ENCODE data around the gene DEFB125. TPM values are rescaled to one million over a fixed set of nuclear protein-coding genes. Genes with fewer than 3 reads are reported as not detected.
A peak's percentile ranks its signal among the peaks of the same experiment; 100 is the strongest.

DEFB125 gene
- polyA plus RNA-seq, 1 donor (not counting 4 experiments of a cell fraction or from before 2014, with no cell fraction given), result not detected

DNA sequence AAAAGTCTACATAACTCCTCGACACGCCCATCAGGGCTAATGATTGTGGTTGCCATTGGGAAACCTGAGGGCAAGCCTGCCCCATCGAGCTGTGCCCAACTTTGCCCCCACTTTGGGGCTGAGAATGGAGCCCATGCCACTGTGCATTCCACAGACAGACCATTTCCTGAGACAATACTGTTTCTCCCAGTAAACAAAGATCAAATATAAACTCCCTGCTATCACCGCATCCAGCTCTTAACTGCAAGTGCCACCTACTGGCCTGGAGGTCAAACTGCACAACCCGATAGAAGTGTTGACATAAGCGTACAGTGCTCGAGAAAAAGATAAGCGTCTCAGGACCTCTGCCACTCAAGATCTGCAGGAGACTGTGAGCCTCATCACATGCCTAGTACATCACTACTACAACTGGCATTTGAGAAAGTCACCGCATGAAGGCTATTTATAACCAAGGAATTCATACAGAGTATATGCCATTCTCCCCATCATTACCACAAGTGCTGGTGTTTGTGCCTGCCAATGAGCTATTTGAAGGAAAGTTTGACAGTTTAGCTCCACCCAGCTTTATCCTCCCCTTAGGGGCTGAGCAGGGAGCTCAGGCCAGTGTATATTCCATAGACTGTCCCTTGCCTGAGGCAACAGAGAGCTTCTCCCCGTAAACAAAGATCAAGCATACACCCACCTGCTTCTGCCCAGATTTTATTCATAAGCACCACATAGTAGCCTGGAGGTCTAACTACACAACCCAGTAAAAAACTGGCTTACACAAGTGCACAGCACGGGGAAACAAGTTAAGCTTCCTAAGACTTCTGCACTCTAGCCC lies 50.4 kb downstream of the DEFB125 start:
- no peak overlapping the region for H3K4me3 ChIP-seq (ENCODE audit: control insufficient read depth in 2 of 3, extremely low read depth in 1 of 3, insufficient read depth in 2 of 3, low read depth in 1 of 3, low read length in 3 of 3)
- no peaks in the 10 kb centered on the region for H4K20me1 ChIP-seq (ENCODE audit: control insufficient read depth, extremely low read depth, insufficient read depth, low read length)
- no peaks in the 10 kb centered on the region for H3K4me1 ChIP-seq (ENCODE audit: control insufficient read depth, extremely low read depth, insufficient read depth, low read length)
- FAIRE-seq (no peak), DNase-seq (ENCODE audit: low read depth, low spot score) (no peak)
- H3K36me3 ChIP-seq (ENCODE audit: control insufficient read depth in 2 of 2, extremely low read depth in 1 of 2, insufficient read depth in 2 of 2, low read length in 2 of 2), result no peaks in the 10 kb centered on the region
- H3K27me3 ChIP-seq (ENCODE audit: control insufficient read depth, extremely low read depth, insufficient read depth, low read length), result no peaks in the 10 kb centered on the region
- H3K27ac ChIP-seq (ENCODE audit: control insufficient read depth, insufficient read depth, low read length), result no peak overlapping the region
- H3K79me2 ChIP-seq (ENCODE audit: control insufficient read depth, insufficient read depth, low read length), result no peaks in the 10 kb centered on the region
- no peaks in the 10 kb centered on the region for H3K9me1 ChIP-seq (ENCODE audit: control insufficient read depth, extremely low read depth, insufficient read depth, low read length)
- TF ChIP-seq CTCF (optimal IDR thresholded peaks at IDR 0.05 in 1 of 3, IDR thresholded peaks at IDR 0.05 in 1 of 3, conservative IDR thresholded peaks at IDR 0.05 in 1 of 3; ENCODE audit: extremely low read depth in 1 of 3, insufficient read depth in 2 of 3, low read length in 3 of 3) (peak in 2 of 3 experiments; percentile 27 to 31), EZH2 (IDR thresholded peaks at IDR 0.05; ENCODE audit: low read length) (no peak)
- no peak overlapping the region for H3K4me2 ChIP-seq (ENCODE audit: control insufficient read depth, extremely low read depth, insufficient read depth, low read depth, low read length)
- dilution Hi-C loops (cut with MboI; ENCODE audit: extremely low pct_ligation_motif_present, low sequenced_read_pairs), result no loop called here
- no peak overlapping the region for H3K9ac ChIP-seq (ENCODE audit: control insufficient read depth, extremely low read depth, insufficient read depth, low read length)
- no peak overlapping the region for H2AFZ ChIP-seq (ENCODE audit: control insufficient read depth, low read length)
- H3K9me3 ChIP-seq (ENCODE audit: control insufficient read depth, low read depth, low read length), result peaks cover 6% of the 10 kb centered on the region

GRCh38 chr20:142290-142689 lies 54.8 kb downstream of the DEFB125 start, which contains the start of gene DEFB126:
Gene DEFB126, plus strand, starts transcription at chr20:142590. Its CDS starts 39 bp downstream, at chr20:142629.
- peaks cover 6% of the 10 kb centered on the region for H3K27me3 ChIP-seq (ENCODE audit: control insufficient read depth, extremely low read depth, insufficient read depth, low read length)
- no peak within 1 kb of the TSS for H3K4me2 ChIP-seq (ENCODE audit: control insufficient read depth, extremely low read depth, insufficient read depth, low read depth, low read length)
- TF ChIP-seq EZH2 (IDR thresholded peaks at IDR 0.05; ENCODE audit: low read length) (no peak), CTCF (optimal IDR thresholded peaks at IDR 0.05 in 1 of 3, IDR thresholded peaks at IDR 0.05 in 1 of 3, conservative IDR thresholded peaks at IDR 0.05 in 1 of 3; ENCODE audit: extremely low read depth in 1 of 3, insufficient read depth in 2 of 3, low read length in 3 of 3) (no peak)
- no peaks in the 10 kb centered on the region for H3K79me2 ChIP-seq (ENCODE audit: control insufficient read depth, insufficient read depth, low read length)
- no peaks in the 10 kb centered on the region for H4K20me1 ChIP-seq (ENCODE audit: control insufficient read depth, extremely low read depth, insufficient read depth, low read length)
- peaks cover 6% of the 10 kb centered on the region for H3K9me3 ChIP-seq (ENCODE audit: control insufficient read depth, low read depth, low read length)
- no peaks in the 10 kb centered on the region for H3K9me1 ChIP-seq (ENCODE audit: control insufficient read depth, extremely low read depth, insufficient read depth, low read length)
- H3K4me3 ChIP-seq (ENCODE audit: control insufficient read depth in 2 of 3, extremely low read depth in 1 of 3, insufficient read depth in 2 of 3, low read depth in 1 of 3, low read length in 3 of 3), result no peak within 1 kb of the TSS
- dilution Hi-C loops (cut with MboI; ENCODE audit: extremely low pct_ligation_motif_present, low sequenced_read_pairs), result no loop called here
- no peaks in the 10 kb centered on the region for H3K36me3 ChIP-seq (ENCODE audit: control insufficient read depth in 2 of 2, extremely low read depth in 1 of 2, insufficient read depth in 2 of 2, low read length in 2 of 2)
- FAIRE-seq (no peak), DNase-seq (ENCODE audit: low read depth, low spot score) (no peak)
- H3K9ac ChIP-seq (ENCODE audit: control insufficient read depth, extremely low read depth, insufficient read depth, low read length), result no peak within 1 kb of the TSS
- no peak within 1 kb of the TSS for H3K27ac ChIP-seq (ENCODE audit: control insufficient read depth, insufficient read depth, low read length)
- no peak within 1 kb of the TSS for H2AFZ ChIP-seq (ENCODE audit: control insufficient read depth, low read length)
- no peaks in the 10 kb centered on the region for H3K4me1 ChIP-seq (ENCODE audit: control insufficient read depth, extremely low read depth, insufficient read depth, low read length)
